HG03064 (cell line): ENCODE measurements around the gene HSPB7.
"Not testable (repeated sequence)": the region's sequence is repeated elsewhere in the genome, so short reads cannot be mapped to it uniquely, and the experiment has no call there.

Experiments used
- ATAC-seq: cut with Tn5 transposase; IDR thresholded peaks from one replicate; pipeline ENCODE4 v1.9.1; 2021; ENCODE audit warnings: low read depth; ENCODE audit not compliant: unreplicated experiment

Gene HSPB7

DNA sequence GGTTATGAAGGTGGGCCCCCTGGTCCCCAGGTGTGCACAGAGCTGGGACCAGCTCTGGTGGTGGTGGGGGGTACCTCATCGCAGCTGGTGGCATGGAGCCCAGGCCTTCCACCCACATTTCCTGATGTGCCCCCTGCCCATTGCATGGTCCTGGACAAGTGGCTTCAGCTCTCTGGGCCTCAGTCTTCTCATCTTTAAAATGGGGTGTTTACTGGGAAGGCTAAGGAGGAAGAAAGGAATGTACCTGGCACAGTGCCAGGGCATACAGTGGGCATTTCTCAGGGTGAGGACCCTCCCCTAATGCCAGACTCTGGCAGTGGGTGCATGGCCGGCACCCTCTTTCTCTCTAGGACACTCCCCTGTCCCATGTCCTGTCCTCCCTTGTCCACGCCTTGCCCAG lies 33.2 kb upstream of the HSPB7 start:
- no peak for ATAC-seq

DNA sequence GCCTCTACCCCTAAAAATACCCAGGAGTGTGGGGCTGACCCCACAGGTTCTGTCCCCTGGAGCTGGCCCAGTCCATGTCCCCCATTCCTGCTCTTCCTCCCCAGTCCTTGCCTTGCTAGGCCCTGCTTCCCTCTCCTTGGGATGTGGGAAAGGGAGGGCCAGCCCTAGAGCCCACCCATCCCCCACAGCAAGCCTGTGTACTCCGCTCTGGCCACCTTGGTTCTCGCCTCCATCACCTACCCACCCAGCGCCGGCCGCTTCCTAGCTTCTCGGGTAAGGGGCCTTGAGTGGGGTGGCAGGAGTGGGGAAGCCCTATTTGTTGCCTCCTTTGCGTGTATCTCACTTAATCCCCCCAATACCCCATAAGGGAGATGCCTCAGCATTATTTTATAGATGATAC lies 32.5 kb upstream of the HSPB7 start:
- no peak for ATAC-seq

DNA sequence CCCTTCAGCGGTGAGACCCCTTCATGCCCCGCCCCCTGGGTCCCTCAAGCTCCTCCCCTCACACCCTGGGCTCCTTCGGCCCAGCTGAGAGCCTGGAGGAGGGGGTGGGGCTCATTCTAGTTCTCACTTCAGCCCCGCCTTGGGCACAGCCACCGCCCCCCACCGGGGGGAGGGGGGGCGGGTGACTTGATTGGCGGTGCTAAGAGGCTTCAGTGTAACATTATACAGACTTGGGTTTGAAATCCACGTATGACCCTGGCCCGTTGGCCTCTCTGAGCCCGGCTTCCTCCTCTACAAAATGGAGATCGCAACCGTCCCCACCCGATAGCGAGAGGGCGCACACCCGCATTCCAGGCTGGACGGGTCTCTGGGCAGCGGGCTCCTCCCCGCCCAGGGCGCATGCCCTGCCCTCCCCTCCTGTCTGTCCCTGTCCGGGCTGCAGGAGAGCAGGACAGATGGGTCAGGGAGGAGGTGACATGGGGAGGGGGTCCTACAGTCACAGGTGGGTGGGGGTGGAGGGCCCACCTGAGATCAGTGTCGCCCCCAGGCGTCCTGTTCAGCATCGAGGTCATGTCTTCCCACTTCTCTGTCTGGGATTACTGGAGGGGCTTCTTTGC lies 30.8 kb upstream of the HSPB7 start:
- no peak for ATAC-seq

DNA sequence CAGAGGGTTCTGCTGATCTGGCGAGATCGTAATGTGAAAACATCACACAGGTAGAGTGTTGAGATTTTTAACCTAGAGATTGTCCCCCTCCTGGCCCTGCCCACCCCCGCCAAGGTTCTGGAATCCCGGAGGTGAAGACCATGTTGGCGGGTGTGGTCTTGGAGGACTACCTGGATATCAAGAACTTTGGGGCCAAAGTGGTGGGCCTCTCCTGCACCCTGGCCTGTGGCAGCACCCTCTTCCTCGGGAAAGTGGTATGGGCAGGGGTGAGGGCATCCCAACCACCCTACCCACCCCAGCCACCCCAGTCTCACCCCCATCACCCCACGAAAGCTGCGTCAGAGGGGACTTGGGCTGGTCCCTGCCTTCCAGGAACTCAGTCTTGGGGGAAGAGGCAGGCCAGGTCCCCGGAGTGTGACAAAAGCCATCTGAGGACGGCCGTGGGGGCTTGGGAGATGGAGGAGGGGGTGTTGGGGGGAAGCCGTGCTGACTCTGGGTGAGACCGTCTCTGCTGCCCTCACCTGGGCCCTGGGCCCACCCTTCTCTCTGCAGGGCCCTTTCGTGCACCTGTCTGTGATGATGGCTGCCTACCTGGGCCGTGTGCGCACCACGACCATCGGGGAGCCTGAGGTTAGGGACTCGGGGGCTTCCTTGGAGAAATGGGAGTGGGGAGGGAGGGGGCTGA lies 30.1 kb upstream of the HSPB7 start:
- ATAC-seq = no peak

DNA sequence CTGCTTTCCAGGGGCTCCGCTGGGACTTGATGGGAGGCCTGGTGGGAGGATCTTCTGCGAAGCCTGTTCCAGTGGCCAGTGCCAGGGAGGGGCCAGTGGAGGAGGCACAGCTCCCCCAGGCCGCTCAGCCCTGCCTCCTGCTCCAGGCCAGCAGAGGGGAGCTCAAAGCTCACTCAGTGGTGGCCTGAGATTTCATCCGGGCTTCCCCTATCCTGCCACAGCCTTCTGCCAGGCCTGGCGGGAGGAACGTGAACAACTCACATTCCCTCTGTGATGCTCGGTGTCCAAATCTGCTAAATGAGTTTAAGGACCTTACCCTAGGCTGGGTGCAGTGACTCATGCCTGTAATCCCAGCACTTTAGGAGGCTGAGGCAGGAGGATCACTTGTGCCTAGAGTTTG lies 29.0 kb upstream of the HSPB7 start:
- ATAC-seq = no peak

DNA sequence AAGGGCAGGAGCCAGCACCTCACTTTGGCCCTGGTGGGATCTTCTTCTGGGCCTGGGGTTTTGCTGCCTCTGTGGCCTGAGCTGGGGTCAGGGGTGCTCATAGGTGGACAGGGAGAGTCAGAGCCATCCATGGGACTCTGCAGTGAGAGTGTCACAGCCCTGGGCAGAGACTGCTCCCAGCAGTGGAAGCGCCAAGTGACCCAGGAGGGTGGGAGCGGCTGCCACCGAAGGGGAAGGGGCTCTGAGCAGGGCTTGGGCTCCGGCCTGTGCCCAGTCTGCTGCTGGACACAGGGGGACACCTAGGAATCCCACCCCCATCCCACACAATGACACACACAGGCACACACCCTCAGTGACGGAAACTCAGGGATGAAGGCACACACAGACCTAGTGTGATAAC lies 26.1 kb upstream of the HSPB7 start:
- ATAC-seq = no peak

DNA sequence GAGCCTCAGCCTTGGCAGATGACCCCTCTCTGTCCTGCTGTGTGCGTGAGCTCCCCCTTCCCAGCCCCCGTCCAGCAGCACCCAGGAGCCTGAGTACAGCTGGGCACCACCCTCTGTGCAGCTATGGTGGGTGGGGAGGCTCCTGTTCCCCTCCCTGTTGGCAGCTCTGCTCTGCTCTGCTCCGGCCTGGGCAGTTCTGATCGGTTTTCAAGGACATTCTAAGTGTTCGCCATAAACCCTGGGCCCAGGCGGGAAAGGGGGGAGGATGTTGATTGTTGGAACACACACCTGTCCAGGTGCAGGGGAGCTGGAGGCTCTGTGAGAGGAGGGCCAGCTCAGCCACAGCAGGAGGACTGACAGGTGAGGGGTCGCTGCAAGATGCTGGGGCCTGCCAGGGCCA lies 25.7 kb upstream of the HSPB7 start, which contains the start of gene CLCNKB:
TSS of gene CLCNKB (plus strand) at position 262 of the 400 bp plus-strand sequence. CDS start 711 bp downstream, outside the sequence.
- ATAC-seq = no peak

DNA sequence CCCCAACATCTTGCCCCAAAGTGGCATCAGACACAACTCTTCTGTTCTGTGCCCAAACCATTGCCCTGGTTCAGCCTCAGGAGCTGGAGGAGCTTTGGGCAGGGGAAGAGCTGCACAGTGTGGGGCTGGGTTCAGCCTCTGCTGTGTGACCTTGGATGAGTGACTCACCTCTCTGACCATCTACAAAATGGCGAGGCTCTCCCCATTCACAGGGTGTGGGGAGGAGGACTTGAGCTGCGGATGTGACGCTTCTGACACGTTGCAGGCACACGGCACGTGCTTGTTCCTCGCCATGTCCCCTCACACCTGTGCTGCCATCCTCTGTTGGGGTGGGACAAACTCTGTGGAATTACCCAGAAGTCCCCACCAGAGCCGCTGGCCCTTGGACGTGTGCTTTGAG lies 24.8 kb upstream of the HSPB7 start:
- not testable (repeated sequence) for ATAC-seq

DNA sequence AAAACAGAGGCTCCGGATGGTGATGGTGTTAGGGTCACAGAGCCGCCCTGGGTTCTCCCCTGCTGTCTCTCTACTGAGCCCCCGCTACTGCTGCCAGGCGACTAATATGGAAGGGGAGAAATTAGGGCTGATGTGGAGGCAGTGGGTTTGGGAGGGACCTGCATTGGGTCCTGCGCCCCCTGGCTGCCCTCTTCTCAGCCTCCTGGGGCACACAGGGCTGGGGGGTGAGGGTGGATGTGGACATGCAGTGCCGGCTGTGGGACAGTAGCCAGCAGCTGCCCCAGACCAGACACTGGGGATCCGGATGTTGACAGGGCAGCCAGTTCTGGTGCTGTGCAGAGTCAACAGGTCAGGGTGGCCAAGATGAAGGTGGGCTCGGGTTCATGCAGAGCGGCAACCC lies 24.3 kb upstream of the HSPB7 start:
- ATAC-seq = no peak

DNA sequence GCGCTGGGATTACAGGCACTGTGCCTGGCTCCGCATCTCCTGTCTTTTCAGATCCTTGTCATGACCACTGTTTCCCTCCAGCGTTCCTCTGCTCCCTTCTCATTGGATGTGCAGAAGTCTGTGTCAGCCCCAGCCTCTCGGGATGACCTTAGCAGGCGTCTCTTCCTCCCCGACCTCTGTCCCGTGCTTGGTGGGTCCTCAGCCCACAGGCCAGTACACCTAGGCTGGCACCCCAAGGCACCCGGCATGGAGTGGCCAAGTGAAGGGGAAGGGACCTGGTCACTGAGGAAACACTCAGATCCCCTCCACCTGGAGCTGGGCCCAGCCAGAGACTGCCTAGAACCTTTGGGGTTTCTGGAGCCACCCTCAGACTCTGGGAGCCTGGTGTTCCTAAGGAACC lies 23.4 kb upstream of the HSPB7 start:
- ATAC-seq = no peak

DNA sequence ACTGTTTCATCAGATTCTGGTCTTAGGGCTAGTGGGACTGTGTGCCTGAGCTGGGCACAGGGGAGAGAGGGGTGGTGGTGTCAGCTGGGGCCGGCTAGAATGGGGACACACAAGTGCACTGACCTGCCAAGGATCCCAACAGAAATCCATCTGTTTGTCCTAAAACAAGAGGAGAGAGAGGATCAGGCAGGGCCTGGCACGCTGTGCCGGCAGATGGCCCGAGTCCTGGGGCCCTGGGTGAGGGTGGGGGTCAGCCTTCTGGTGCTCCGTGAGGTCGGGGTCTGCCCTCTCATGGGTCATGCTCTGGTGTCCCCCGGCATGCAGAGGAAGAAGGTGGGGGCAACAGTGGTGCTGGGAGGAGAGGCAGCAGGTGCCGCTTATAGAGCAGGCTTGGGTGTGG lies 22.0 kb upstream of the HSPB7 start:
- not testable (repeated sequence) for ATAC-seq

DNA sequence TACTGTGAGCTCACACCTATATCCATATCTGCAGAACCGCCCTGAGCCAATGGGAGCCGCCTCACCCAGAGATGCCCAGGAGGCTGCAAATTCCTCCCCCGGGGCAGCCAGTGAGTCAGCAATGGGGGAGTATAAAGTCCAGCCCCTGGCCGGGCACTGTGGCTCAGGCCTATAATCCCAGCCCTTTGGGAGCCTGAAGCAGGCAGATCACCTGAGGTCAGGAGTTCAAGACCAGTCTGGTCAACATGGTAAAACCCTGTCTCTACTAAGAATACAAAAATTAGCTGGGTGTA lies 20.7 kb upstream of the HSPB7 start:
- ATAC-seq = no peak

DNA sequence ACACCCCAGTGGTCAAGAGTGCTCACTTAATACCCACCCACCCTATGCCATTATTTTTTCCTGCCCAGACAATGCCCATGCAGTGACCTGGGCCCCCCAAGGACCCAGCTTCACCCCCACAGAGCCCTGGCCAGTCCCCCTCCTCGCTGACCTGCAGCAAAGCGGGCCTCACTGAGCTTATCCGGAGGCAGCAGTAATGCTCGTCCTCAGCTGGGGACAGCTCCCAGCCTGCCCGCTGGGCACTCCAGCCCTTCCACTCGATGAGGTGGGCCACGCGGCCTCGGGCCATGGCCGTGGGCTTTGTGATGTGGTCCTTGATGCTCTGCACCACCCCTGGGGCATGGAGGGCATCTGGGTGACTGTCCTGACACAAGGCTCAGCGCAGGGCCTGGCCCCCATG lies 18.6 kb upstream of the HSPB7 start:
- not testable (repeated sequence) for ATAC-seq

DNA sequence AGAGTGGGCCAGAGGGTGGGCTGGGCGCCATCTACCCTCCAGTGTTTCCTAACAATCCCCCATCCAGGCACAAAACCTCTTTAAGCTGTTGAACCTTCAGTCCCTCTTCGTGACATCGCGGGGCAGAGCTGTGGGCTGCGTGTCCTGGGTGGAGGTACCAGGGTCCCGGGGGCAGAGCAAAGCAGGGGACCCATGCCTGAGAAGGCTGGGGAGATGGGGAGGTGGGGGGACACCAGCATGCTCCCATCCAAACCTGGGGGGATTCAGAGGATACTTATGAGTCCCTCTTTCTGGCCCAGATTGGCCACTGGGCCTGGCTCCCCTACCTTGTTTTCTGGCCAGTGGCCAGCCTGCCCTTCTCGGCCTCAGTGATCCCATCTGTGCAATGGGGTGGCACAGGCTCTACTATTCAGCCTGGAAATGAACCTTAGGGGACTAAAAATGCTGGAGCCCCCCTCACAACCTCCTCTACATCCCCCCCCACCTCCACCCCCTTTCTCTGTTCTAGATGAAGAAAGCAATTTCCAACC lies 15.3 kb upstream of the HSPB7 start:
- ATAC-seq = not testable (repeated sequence)

DNA sequence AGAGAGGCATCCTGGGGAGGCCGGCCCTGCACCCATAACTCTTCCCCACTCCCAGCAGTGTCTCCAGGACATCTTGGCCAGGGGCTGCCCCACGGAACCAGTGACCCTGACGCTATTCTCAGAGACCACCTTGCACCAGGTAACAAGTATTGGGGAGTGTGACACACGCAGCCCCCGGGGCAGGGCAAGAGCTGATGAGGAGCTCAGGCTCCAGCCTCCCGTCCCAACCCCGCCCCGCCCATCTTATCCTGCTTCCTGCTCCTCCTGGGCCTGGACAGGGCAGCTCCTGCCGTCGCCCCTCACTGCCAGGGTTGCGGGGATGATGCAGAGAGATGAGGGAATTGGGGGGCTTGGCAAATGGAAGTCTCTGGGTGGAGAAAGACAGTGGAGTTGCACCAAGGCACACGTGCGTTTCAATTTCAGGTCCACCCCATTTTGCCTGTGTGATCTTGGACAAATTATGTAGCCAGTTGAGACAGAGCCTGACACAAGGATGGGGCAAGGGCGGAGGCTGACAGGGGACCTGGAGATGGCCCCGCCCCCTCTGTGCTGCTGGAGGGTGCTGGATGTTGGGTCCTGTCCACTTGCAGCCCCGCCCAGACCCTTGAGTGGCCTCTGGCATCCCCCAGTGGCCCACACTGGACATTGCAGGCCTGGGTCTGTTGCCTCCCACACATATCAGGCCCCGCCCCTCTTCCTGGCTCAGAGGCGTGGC lies 14.7 kb upstream of the HSPB7 start:
- ATAC-seq = no peak

DNA sequence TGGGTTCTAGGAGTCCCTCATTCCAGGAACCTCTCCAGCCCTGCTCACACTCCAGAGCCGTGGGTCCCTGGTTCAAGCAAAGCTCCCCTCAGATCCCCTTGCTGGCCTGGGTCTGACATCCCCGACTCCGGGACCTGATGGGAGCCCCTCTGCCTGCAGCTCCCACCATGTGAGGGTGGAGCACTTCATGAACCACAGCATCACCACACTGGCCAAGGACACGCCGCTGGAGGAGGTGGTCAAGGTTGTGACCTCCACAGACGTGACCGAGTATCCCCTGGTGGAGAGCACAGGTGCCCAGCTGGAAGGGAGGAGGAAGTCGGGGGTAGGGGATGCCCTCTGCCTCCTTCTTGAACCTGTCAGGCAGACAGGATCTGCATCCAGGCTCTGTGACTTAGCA lies 13.7 kb upstream of the HSPB7 start:
- no peak for ATAC-seq

DNA sequence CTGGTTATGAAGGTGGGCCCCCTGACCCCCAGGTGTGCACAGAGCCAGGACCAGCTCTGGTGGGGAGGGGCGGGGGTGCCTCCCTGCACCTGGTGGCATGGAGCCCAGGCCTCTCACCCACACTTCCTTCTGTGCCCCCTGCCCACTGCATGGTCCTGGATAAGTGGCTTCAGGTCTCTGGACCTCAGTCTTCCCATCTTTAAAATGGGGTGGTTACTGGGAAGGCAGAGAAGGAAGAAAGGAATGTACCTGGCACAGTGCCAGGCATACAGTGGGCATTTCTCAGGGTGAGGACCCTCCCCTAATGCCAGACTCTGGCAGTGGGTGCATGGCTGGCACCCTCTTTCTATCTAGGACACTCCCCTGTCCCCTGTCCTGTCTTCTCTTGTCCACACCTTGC lies 11.4 kb upstream of the HSPB7 start:
- no peak for ATAC-seq

DNA sequence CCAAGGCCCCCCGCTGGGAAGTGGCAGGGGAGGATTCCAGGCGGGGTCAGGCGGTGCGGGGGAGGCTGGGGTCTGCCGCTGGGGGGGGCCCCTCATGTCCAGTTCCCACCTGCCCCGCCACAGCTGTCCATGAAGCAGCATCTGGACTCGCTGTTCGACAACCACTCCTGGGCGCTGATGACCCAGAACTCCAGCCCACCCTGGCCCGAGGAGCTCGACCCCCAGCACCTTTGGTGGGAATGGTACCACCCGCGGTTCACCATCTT lies 11.1 kb upstream of the HSPB7 start:
- ATAC-seq = not testable (repeated sequence)

DNA sequence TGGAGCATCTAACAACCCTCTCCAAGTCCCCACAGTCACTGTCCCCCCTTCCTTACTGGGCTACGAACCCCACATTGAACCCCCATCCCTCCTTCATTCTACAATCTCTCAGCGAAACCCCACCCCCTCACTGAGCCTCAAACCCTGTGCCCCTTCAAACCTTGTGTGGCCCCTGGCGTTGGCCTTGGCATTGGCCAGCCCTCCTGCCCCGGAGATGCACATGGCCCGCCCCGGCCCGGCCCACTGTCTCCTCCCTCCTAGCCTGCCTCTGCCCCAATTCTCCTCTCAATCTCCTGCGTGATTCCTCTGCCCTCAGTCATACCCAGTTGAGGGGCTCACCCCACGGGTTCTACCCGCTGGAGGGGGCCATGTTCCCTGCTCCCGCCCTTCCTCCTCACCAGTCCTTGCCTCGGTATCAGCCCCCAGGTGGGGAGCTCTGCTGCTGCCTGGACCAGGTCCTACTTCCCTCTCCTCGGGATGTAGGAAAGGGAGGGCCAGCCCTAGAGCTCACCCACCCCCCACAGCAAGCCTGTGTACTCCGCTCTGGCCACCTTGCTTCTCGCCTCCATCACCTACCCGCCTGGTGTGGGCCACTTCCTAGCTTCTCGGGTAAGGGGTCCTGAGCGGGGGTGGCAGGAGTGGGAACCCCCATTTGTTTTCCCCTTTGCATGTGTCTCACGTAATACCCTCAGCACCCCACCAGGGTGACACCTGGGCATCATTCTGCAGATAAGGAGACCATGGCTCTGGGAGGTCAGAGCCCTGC lies 10.6 kb upstream of the HSPB7 start:
- no peak for ATAC-seq

DNA sequence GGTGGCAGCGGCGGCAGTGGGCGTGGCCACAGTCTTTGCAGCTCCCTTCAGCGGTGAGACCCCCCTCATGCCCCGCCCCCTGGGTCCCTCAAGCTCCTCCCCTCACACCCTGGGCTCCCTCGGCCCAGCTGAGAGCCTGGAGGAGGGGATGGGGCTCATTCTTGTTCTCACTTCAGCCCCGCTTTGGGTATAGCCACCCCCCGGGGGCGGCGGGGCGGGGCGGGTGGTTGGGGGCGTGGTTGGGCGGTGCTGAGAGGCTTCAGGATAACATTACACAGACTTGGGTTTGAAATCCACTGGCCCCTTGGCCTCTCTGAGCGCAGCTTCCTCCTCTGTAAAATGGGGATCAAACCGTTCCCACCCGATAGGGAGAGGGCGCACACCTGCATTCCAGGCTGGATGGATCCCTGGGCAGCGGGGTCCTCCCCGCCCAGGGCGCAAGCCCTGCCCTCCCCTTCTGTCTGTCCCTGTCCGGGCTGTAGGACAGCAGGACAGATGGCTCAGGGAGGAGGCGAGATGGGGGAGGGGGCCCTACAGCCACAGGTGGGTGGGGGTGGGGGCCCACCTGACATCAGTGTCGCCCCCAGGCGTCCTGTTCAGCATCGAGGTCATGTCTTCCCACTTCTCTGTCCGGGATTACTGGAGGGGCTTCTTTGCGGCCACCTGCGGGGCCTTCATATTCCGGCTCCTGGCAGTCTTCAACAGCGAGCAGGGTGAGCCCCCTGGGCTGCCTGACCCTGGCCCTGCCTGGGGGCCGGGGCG lies 9.1 kb upstream of the HSPB7 start:
- ATAC-seq = no peak

DNA sequence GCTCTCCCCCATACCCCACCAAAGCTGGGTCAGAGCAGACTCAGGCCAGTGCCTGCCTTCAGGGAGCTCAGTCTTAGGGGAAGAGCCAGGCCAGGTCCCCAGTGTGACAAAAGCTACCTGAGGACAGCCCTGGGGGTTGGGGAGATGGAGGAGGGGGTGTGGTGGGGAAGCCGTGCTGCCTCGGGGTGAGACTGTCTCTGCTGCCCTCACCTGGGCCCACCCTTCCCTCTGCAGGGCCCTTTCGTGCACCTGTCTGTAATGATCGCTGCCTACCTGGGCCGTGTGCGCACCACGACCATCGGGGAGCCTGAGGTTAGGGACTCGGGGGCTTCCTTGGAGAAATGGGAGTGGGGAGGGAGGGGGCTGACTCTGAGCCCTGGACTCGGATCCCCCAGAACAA lies 8.5 kb upstream of the HSPB7 start:
- not testable (repeated sequence) for ATAC-seq
